HG02973 (cell line): ENCODE results near the gene PRKACA.

ENCODE experiments used
- ATAC-seq: cut with Tn5 transposase; IDR thresholded peaks from one replicate; pipeline ENCODE4 v1.9.1; 2021; ENCODE audit warnings: moderate library complexity; ENCODE audit not compliant: unreplicated experiment

PRKACA gene

GRCh38 chr19:14118165-14119051, 846 bp upstream of the PRKACA start:
- ATAC-seq, result peak; percentile 27

GRCh38 chr19:14116918-14117578, 514 bp downstream of the PRKACA start:
- no peak for ATAC-seq

GRCh38 chr19:14116525-14116917, 1.0 kb downstream of the PRKACA start:
- ATAC-seq, result no peak

- no peak for ATAC-seq
Measured at GRCh38 chr19:14115756-14116155, 1.8 kb downstream of the PRKACA start.

GRCh38 chr19:14114854-14115253, 2.7 kb downstream of the PRKACA start:
- ATAC-seq, result no peak

- no peak for ATAC-seq
Measured at GRCh38 chr19:14114439-14114838, 3.1 kb downstream of the PRKACA start.

- no peak for ATAC-seq
Measured at GRCh38 chr19:14113762-14114414, 3.7 kb downstream of the PRKACA start.

GRCh38 chr19:14112809-14113385, 4.7 kb downstream of the PRKACA start:
- no peak for ATAC-seq

GRCh38 chr19:14112051-14112808, 5.3 kb downstream of the PRKACA start:
- ATAC-seq, result no peak

- no peak for ATAC-seq
Measured at GRCh38 chr19:14111486-14111885, 6.1 kb downstream of the PRKACA start.

- ATAC-seq, result no peak
Measured at GRCh38 chr19:14110650-14111049, 6.9 kb downstream of the PRKACA start.

- no peak for ATAC-seq
Measured at GRCh38 chr19:14107581-14108461, 9.7 kb downstream of the PRKACA start.

- ATAC-seq, result no peak
Measured at GRCh38 chr19:14106840-14107239, 10.7 kb downstream of the PRKACA start.

GRCh38 chr19:14105680-14106079, 11.9 kb downstream of the PRKACA start:
- no peak for ATAC-seq

GRCh38 chr19:14103310-14103709, 14.3 kb downstream of the PRKACA start:
- ATAC-seq, result no peak

GRCh38 chr19:14102756-14103155, 14.8 kb downstream of the PRKACA start:
- ATAC-seq, result no peak

- ATAC-seq, result no peak
Measured at GRCh38 chr19:14102102-14102696, 15.4 kb downstream of the PRKACA start.

- no peak for ATAC-seq
Measured at GRCh38 chr19:14101003-14101545, 16.5 kb downstream of the PRKACA start.

GRCh38 chr19:14097532-14098151, 19.9 kb downstream of the PRKACA start:
- no peak for ATAC-seq
